Nucleus accumbens (tissue), 56 donors: Measurements from ENCODE around the gene PAPPA.

ENCODE experiments used
- DNase-seq, 56 donors: peaks; one replicate each; lab custom pipeline; 2025; lab: John Stamatoyannopoulos, UW

Gene PAPPA

DNA sequence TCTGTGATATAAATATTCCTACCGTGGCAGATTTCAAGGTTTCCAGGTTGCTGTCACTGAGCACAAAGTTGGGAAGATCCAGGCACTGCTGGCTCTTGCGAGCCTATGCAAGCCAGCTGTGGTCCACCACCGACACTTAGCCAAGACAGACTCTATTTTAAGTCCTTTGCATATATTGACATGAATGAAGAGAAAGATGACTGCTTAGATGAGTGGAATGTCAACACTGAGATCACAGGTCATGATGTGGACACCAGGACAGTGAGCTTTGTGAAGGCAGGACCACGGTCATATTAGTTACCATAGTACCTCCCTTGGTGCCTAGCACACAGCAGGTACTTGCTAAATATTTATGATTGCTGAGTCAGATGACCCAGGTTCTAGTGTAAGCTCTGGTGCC lies 217.0 kb downstream of the PAPPA start:
- DNase-seq = no peak

DNA sequence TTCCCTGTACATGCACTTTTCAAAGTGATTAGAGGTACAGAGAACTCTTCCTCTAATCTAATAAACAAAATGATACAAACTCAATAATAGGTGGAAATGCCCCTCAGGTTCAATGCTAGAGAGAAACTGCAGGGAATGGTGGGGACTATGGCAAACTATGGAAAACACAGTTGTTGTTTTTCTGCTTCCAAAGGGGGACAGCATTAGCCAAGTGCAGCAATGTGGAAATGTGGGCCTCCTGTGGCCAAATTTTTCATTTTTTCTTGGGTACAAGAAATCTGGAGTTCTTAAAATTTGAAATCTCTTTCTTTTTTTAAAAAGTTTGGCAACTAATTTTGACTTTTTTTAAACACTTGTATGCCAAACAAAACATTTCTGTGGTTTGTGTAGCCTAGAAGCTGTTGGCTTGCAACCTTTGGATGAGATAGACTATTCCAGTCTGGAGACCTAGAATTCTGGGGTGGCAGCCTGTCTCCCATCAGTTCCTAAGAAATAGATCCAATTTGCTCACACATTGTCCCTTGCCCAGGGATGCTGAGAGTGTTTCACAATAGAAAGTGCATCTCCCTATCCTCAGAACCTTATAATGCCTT lies 218.6 kb downstream of the PAPPA start:
- no peak for DNase-seq

DNA sequence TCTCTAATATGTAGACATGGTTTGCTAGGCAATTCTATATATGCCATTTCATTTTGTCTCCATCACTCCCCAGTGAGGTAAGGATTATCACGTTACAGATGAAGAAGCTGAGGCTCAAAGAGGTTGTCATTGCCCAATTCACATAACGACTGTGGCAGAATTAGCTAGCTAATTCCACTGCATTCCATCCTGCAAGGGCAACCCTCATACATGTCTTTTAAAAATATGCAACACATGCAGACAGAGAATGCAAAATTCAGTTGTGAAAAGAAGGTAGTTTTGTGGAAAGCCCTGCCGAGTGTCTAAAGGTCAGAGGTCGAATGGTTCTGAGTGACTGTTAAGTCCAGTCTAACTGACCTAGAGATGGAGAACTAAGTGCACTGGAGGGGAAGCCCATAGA lies 219.2 kb downstream of the PAPPA start:
- DNase-seq = no peak

DNA sequence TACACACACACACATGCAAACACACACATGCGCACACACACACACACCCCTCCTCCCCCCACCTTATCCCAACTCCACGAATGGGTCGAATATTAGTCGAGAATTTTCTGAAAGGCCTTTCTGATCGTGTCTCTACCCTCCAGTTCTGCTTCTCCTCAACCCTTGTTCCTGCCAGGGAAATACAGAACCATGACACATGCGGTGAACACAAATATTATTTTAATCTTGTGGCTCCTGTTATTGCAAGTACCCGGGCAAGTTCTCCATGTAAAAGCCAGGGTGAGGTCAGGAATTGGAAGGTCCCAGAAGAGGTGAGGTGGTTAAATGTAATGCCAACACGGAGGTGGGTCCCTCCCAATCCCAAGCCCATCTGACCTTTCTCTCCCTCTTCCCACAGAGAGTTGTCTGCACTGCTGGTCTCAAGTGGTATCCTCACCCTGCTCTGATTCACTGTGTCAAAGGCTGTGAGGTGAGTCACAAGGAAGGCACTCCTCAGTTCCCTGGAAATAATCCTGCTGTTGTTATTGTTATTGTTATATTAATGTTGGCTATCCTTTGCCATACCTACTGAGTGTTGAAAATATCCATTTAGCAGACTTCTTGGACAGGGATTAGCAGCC lies 223.7 kb downstream of the PAPPA start:
- no peak for DNase-seq

DNA sequence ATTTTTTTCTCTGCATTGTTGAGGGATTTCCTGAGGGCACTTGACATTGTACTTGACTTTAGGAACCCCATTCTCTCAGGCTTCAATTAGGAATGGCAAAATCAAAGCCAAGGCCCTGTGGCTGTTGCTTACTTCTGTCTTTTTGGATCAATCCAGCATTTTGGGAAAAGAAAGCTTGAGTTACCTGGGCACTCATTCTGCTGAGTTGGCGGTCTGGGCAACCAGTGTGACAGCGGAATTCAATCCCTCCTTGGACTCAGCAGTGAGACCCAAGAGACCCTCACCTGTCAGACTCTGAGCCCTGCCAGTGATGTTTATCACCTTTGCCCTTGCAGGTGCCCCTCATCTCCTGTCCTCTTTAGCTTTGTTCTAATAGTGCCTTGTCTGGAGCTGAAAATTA lies 225.3 kb downstream of the PAPPA start:
- no peak for DNase-seq

DNA sequence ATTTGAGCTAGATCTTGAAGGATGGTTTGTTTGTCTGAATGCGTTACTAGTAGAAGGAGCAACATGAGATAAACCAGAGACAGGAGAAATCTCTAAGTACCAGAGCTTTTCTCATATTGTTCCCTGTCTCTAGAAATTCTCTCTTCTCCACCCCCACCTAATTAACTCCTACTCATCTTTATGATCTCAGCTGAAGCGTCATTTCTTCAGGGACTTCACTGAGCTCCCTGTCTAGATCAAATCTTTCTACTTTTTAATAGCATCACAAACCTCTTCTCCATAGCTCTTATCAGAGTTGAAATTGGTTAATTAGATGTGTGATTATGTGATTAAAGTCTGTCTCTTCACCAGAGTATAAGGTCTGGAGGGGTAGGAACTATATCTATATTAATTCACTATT lies 226.2 kb downstream of the PAPPA start:
- no peak for DNase-seq

DNA sequence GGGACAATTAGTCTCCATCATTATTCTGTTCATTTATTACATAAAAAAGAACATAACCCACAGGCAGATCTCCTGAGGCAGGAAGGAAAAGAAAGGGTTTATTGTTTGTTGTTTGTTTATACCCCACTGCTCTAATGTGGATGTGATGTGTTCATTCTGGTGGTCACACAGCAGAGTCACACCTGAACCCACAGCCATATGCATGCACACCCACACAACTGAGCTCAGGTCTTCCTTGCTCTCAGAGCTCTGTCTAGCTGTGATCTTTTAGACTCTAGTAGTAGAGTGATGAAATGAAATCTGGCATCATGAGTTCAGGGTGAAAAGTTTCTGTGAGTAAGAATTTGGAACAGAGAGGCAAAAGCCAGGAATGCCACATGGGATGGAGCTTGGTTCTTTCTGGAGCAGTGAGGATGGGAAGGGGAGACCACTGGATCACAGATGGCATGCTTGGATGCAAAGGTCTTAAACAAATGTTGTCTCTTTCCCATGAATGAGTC lies 227.0 kb downstream of the PAPPA start:
- no peak for DNase-seq

DNA sequence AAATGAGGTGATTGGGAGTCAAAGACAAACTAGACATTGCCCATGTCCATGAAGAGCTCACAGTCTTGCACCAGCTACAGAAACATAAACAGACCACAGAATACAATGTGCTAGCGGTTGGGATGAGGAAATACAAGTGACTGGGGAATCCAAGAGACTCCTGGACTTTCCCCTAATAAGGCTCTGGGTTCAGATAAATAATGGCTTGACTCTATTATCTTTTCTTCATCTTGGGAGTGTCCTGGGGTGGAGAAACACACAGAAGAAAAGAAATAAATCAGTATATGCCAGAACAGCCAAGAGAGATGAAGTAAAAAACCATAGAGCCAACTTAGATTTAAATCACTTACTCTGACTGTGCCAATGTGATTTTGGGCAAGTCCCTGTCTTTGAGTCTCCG lies 227.8 kb downstream of the PAPPA start:
- DNase-seq = no peak

DNA sequence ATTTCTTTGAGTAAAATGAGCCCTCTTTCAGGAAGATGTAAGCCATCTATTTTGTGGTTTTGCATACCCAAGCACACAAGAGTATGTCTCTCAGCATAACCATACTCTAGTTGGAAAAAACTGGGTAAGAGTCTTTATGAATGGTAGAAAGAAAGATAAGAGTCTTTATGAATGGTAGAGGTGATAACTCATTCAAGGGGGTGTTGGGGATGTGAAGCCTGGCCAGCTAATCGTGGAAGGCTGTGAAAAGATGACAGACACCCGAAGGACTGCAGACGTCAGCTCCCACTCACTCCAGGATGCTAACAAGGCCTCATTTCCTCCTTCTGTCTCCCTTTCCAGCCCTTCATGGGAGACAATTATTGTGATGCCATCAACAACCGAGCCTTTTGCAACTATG lies 228.5 kb downstream of the PAPPA start:
- DNase-seq = no peak

DNA sequence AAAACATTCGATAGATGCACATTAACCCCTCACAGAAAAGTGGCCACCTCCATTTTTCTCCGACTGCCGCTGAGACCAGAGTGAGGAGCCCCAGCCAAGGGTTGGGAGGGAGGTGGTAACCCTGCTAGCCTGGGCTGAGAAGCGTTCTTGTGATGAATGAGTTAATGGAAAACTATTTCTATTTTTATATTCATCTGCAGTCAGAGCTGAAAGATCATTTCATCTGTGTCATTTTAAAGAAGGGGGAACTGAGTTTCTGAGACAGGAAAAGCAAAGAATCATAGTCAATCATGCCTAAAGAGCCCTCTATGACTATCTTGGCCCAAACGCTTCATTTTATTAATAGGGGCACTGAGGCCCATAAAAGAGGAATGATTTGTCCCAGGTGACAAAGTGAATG lies 229.5 kb downstream of the PAPPA start:
- DNase-seq = no peak

DNA sequence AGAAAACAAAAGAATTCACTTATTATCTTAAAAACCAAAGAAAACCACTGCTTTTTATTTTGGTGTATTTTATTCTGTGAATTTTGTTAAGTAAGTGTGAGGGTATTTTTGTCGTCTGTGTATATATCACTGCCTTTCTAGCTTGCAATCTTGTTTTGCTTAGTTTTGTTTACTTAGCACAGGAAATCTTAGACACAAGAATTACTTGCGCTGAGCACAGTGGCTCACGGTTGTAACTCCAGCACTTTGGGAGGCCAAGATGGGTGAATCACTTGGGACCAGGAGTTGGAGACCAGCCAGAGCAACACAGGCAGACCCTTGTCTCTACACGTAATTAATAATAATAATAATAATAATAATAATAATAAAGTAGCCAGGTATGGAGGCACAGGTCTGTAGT lies 230.3 kb downstream of the PAPPA start:
- DNase-seq = no peak

DNA sequence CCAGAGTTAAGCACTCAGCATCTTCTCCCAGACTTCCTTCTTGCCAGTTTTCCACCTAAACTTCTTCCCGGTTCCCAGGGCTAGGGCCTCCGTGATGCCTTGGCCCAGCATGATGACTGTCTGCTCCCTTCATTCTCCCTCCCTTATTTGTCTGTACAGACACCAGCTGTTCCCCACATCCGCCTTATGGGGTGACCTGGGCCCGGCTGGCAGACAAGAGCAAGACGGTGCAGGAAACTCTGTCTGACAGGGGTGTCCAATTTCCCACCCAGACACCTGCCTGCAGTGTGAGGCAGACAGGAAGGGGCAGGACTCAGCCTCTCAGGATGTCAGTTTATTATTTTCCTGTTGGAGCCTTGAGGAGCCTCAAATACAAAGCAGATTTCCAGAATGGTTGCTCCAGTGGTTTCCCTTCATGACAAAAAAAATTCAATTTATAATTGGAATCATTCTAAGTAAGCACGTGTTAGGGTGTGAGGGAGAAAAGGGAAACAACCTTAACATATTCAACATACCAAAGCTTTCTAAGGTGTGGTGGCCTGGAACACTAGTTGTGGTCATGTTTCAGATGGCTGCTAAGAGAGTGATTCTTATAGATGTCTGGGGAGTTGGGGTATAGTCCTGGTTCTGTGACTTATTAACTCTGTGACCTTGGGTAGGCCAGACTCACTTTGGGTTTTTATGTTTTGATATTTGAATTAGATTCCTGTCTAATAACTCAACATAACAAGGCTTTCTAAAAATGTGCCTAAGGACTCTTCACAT lies 234.5 kb downstream of the PAPPA start:
- DNase-seq = no peak

DNA sequence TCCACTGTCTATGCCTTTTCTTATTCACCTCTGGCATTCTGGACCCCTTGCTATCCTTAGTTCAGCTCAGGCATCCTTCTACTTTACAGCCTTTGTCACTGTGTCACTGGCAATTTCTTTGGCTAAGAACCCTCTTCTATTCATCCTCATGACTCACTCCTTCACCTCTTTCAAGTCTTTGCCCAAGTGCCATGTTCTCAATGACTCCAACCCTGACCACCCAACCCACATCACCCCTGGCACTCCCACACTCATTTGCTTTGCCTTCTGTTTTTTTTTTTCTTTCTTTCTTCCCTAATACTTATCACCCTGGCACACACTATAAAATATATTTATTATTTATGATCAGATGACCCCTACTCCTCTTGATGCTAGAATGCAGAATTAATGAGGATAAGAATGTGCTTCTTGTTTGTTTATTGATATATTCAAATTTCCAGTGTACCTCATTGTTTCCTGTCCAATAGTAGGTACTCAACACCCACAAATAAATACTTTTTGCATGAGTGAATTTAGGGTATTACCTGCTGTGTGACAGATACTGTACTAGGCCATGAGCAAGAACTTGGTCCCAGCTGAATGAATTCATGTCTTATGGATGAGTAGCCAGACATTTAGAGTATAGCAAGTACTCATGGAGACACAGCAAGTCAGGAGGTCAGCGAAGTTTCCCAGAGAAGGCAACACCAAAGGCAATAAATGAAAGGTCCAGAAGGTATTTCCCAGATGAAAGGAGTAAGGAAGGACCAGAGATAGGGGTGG lies 236.1 kb downstream of the PAPPA start:
- no peak for DNase-seq

DNA sequence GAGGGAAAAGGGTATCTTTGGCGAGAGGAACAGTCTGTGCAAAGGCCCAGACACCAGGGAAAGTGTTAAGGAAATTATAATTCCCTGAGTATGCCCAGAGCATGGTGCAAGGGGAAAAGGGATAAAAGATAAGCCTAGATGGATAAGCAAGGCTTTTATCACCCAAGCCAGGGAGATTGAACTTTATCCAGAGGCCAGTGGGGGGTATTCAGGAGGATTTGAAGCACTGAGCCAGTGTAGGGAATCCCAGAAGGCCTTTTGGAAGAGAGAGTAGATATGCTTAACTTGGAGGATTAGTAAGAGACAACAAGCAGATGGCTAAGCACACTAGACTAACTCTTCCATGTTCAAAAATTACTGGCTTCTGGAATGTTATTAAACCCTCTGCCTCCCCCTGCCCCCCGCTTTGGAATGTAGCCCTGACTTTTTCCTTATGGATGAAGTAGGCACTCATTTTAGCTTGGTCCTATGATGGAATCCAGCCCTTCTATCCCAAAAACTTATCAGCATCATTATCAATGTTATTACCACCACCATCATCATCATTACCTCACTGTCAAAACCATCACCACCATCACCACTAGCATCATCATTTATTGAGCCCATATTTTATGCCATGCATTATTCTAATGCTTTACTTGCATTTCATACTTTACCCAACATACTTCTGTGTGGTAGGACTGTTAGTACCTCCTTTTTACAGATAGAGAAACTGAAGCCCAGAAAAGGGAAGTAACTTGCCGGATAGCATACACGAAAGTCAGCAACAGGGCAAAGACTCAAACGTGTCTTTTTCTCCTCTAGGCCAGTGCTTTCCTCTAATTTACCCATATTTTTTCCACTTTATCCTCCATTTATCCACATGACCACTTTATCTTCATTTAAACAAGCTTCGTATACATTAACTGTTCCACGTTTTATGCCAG lies 237.0 kb downstream of the PAPPA start:
- no peak for DNase-seq

DNA sequence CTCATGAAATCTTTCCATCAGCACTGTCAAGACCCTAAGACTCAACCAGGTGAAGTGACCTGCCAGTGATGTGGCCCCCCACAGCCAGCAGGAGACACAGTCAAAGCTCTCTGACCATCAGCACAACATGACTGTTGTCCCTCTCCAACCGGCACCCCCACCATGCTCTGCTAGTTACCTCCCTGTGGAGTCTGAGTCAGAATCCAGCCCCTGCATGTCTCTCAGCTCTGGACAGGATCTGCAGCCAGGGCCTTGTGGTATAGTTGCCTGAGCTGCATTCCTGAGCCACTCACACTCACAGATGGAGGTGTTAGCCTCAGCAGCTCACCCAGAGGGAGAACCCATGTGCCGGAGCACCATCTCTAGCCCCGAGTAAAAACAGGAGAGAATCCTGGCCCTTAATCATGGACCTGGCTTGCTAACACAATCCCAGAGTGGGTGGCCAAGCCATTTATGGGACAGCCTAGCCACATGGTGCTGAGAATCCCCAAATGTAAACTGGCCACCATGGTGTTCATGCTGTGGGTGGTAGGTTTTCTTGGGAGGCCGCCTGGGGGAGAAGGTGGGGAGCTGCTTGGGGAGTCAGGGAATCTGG lies 237.8 kb downstream of the PAPPA start:
- DNase-seq = no peak

DNA sequence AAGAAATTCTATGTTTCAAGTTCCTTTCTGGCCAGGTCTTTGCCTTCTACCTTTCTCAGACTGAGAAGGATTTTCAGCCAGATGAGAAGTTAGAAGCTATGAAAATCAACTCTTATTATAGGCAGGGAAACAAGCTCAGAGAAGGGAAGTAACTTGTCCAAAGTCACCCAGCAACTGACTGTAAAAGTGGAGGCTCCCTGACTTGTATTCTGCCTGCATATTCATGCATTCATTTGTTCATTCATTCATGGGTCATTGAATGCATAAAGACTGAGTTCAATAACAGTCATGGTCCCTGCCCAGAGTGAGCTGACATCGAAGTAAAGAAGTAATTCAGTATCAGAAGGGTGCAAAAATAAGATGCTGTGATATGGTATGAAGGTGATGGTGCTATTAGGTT lies 239.6 kb downstream of the PAPPA start:
- DNase-seq = no peak

DNA sequence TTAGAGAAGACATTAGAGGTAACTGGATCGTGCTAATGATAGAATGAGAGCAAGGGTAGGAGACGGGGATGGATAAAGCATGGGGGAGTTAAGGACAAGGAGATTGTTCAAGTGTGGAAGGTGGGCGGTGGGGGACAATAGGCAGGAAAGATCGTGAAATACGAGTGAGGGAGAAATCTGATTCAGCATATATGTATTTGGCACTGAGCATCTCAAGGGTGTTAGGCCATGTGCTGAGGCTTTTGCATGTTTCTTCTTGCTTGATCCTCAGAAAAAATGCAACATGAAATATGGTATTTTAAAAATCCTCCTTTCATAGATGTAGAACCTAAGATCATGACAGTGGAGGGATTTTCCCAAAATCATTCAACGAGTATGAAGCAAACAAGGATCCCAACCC lies 240.5 kb downstream of the PAPPA start:
- no peak for DNase-seq

DNA sequence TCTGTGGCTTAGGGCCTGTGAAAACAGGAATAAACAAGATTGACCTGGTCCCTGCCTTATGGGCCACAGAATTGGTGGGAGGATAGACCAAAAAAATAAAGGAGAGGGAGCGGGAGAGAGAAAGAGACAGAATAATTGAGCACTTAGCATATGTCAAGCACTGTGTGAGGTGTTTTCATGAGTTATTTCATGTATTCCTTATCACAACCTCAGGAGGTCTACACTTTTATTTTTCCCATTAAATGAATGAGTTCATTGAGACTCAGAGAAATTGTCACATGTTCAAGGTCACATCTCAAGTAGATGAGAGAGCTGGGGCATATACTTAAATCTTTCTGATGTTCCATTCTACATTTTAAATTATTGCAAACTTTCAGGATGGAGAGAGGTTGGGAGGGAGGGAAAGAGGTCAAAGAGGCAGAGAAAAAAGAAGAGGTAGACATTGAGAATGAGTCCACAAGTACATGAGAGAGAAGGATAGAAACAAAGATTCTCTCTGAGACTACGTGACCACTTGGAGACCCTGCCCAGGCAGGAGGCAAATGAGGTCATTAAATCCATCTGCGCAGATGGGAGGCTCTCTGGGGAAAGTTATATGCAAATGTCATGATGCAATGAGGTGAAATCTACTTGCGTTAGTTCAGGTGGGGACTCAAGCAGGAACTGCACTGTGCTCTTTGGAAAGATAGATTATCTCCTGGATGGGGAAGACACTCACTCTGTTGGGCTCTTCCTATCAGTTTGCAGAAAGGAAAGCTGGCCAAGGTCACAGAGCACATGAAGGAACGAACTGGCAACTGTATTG lies 241.5 kb downstream of the PAPPA start:
- DNase-seq = no peak

DNA sequence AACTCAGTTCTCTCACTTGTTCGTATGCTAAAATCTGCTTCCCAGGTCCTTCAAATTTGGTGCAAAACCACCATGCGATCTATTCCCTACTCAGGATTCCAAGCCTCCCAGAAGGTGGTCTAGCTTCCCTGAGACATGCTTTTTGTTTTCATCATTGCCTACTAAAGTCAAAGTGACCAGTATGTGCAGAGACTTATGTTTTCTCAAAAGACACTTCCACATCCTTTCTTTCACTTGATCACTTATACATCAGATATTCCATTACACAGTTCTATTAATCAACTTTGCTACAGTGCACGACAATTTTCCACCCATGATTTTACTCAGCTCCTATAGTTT lies 242.1 kb downstream of the PAPPA start:
- no peak for DNase-seq
